Smooth muscle cell (in vitro differentiated cells): ENCODE results near the gene ANGEL2. TPM values are rescaled to one million over a fixed set of nuclear protein-coding genes. Genes with fewer than 3 reads are reported as not detected.

Experiments
- DNase-seq: peaks from one replicate; lab custom pipeline; 2025; ENCODE audit not compliant: unreplicated experiment; lab: John Stamatoyannopoulos, UW
- H2AFZ ChIP-seq: fragments of 200-600 bp; sonication (generic); 2 replicates; pipeline ENCODE4 v1.6.0; 2016; ENCODE audit warnings: antibody characterized with exemption, low read depth, mild to moderate bottlenecking
- H3F3A ChIP-seq: fragments of 200-600 bp; sonication (generic); 2 replicates; pipeline ENCODE4 v1.6.0; 2017; ENCODE audit warnings: antibody characterized with exemption, low read depth
- H3K27ac ChIP-seq: fragments of 200-600 bp; sonication (generic); 2 replicates; pipeline ENCODE4 v1.5.1; 2016; ENCODE audit warnings: low read depth, mild to moderate bottlenecking
- H3K27me3 ChIP-seq: fragments of 200-600 bp; sonication (generic); 2 replicates; pipeline ENCODE4 v1.6.1; 2016; ENCODE audit warnings: low read depth, mild to moderate bottlenecking
- H3K36me3 ChIP-seq: fragments of 200-600 bp; sonication (generic); 2 replicates; pipeline ENCODE4 v1.5.1; 2016; ENCODE audit warnings: low read depth
- H3K4me1 ChIP-seq: fragments of 200-600 bp; sonication (generic); 2 replicates; pipeline ENCODE4 v1.5.1; 2016; ENCODE audit warnings: low read depth
- H3K4me2 ChIP-seq: fragments of 200-600 bp; sonication (generic); 2 replicates; pipeline ENCODE4 v1.6.0; 2016; ENCODE audit warnings: mild to moderate bottlenecking
- H3K4me3 ChIP-seq: fragments of 200-600 bp; sonication (generic); 2 replicates; pipeline ENCODE4 v1.5.1; 2016; ENCODE audit warnings: mild to moderate bottlenecking
- H3K79me2 ChIP-seq: fragments of 200-600 bp; sonication (generic); 2 replicates; pipeline ENCODE4 v1.6.0; 2016; ENCODE audit warnings: low read depth, mild to moderate bottlenecking
- H3K9ac ChIP-seq: fragments of 200-600 bp; sonication (generic); 2 replicates; pipeline ENCODE4 v1.6.0; 2016; ENCODE audit warnings: low read depth
- H3K9me3 ChIP-seq: fragments of 200-600 bp; sonication (generic); replicated peaks from 2 replicates; pipeline ENCODE4 v1.5.1; 2016; ENCODE audit warnings: low read depth
- H4K20me1 ChIP-seq: fragments of 200-600 bp; sonication (generic); 2 replicates; pipeline ENCODE4 v1.6.0; 2016; ENCODE audit warnings: low read depth
- CTCF ChIP-seq: fragments of 200-600 bp; sonication (generic); IDR thresholded peaks from 2 replicates; pipeline ENCODE4 v1.5.1; 2017; ENCODE audit warnings: borderline replicate concordance, mild to moderate bottlenecking, antibody characterized with exemption; ENCODE audit not compliant: insufficient read depth, poor library complexity, severe bottlenecking
- WGBS: methylation state at CpG from one replicate; pipeline ENCODE4 v1.1.7; 2016; ENCODE audit warnings: low lambda C conversion rate; 5-methylcytosine and 5-hydroxymethylcytosine counted together
- polyA plus RNA-seq: library from polyadenylated mRNA; unstranded; fragments of >200 nt; fragmentation: Nextera tagmentation; extraction: Ambion mirVana; gene quantifications from 2 replicates; pipeline ENCODE4 v1.2.1, GENCODE V29; 2016
- total RNA-seq: library from RNA; depleted of rRNA; stranded (reverse); fragments of >200 nt; gene quantifications from 2 replicates; pipeline ENCODE4 v1.2.3, GENCODE V29; 2014

The ANGEL2 gene
- total and polyA plus RNA-seq, 2 experiments from 2014 or later = 13.1 to 29.7 TPM

GRCh38 chr1:212981571-212982328, 33.9 kb downstream of the ANGEL2 start:
- H3K9ac ChIP-seq = no peak overlapping the region

GRCh38 chr1:212981025-212981495, 34.6 kb downstream of the ANGEL2 start:
- no peak overlapping the region for H3K4me3 ChIP-seq
- no peaks in the 10 kb centered on the region for H3F3A ChIP-seq
- H3K27ac ChIP-seq = no peak overlapping the region
- no peaks in the 10 kb centered on the region for H3K36me3 ChIP-seq
- H3K79me2 ChIP-seq = no peaks in the 10 kb centered on the region
- H3K27me3 ChIP-seq = no peaks in the 10 kb centered on the region
- no peaks in the 10 kb centered on the region for H3K9me3 ChIP-seq
- H3K4me2 ChIP-seq = no peak overlapping the region
- no peaks in the 10 kb centered on the region for H4K20me1 ChIP-seq
- 86% methylated on average over 11 of the region's 11 CpGs for WGBS
- DNase-seq = no peak
- no peak for TF ChIP-seq CTCF
- H2AFZ ChIP-seq = no peak overlapping the region
- peaks cover 9% of the 10 kb centered on the region for H3K4me1 ChIP-seq
- no peak overlapping the region for H3K9ac ChIP-seq

More at GRCh38 chr1:212981571-212982328, 33.9 kb downstream of the ANGEL2 start:
- no peak overlapping the region for H3K4me2 ChIP-seq
- H3F3A ChIP-seq = no peaks in the 10 kb centered on the region
- H3K9me3 ChIP-seq = no peaks in the 10 kb centered on the region
- H2AFZ ChIP-seq = no peak overlapping the region
- H3K4me1 ChIP-seq = peaks cover 9% of the 10 kb centered on the region
- no peaks in the 10 kb centered on the region for H3K36me3 ChIP-seq
- 89% methylated on average over 13 of the region's 13 CpGs for WGBS
- no peaks in the 10 kb centered on the region for H4K20me1 ChIP-seq
- H3K27ac ChIP-seq = no peak overlapping the region
- H3K79me2 ChIP-seq = no peaks in the 10 kb centered on the region
- no peak for TF ChIP-seq CTCF
- no peak for DNase-seq
- H3K27me3 ChIP-seq = no peaks in the 10 kb centered on the region
- no peak overlapping the region for H3K4me3 ChIP-seq

- H3K36me3 ChIP-seq = no peaks in the 10 kb centered on the region
- no peak overlapping the region for H3K9ac ChIP-seq
- no peak for TF ChIP-seq CTCF
- H3K4me2 ChIP-seq = no peak overlapping the region
- H3K9me3 ChIP-seq = no peaks in the 10 kb centered on the region
- H3K4me3 ChIP-seq = no peak overlapping the region
- H3K27me3 ChIP-seq = no peaks in the 10 kb centered on the region
- 85% methylated on average over 7 of the region's 7 CpGs for WGBS
- no peaks in the 10 kb centered on the region for H4K20me1 ChIP-seq
- H3K4me1 ChIP-seq = peaks cover 9% of the 10 kb centered on the region
- no peak for DNase-seq
- H3F3A ChIP-seq = no peaks in the 10 kb centered on the region
- H3K79me2 ChIP-seq = no peaks in the 10 kb centered on the region
- H2AFZ ChIP-seq = no peak overlapping the region
- no peak overlapping the region for H3K27ac ChIP-seq
Observed at GRCh38 chr1:212980123-212980785, 35.4 kb downstream of the ANGEL2 start.
